CD4-positive, alpha-beta T cell treated with Interleukin-17A for 1 hour (primary cell): Measurements from ENCODE around the gene KCNJ11.

ENCODE experiments used
- DNase-seq: peaks from one replicate; pipeline ENCODE4 v3.0.0-alpha.2; 2020

Gene KCNJ11

GRCh38 chr11:17408026-17408425, 19.6 kb upstream of the KCNJ11 start:
- DNase-seq: no peak

GRCh38 chr11:17407575-17407974, 19.1 kb upstream of the KCNJ11 start:
- no peak for DNase-seq

GRCh38 chr11:17406818-17407149, 18.3 kb upstream of the KCNJ11 start:
- no peak for DNase-seq

GRCh38 chr11:17406082-17406817, 17.8 kb upstream of the KCNJ11 start:
- DNase-seq: no peak

- no peak for DNase-seq
These were observed 17.0 kb upstream of the KCNJ11 start for GRCh38 chr11:17405232-17406005.

- no peak for DNase-seq
These were observed 15.7 kb upstream of the KCNJ11 start for GRCh38 chr11:17403980-17404759.

GRCh38 chr11:17402486-17402885, 14.0 kb upstream of the KCNJ11 start:
- DNase-seq: no peak

- no peak for DNase-seq
These were observed 13.4 kb upstream of the KCNJ11 start for GRCh38 chr11:17401841-17402240.

- no peak for DNase-seq
These were observed 12.9 kb upstream of the KCNJ11 start for GRCh38 chr11:17401316-17401715.

GRCh38 chr11:17400048-17400775, 11.8 kb upstream of the KCNJ11 start:
- no peak for DNase-seq

- DNase-seq: no peak
These were observed 10.8 kb upstream of the KCNJ11 start for GRCh38 chr11:17399236-17399635.

- no peak for DNase-seq
These were observed 9.0 kb upstream of the KCNJ11 start for GRCh38 chr11:17397311-17398002.

- DNase-seq: no peak
These were observed 8.3 kb upstream of the KCNJ11 start for GRCh38 chr11:17396598-17397310.

- DNase-seq: no peak
These were observed 7.5 kb upstream of the KCNJ11 start for GRCh38 chr11:17395978-17396377.

- DNase-seq: no peak
These were observed 7.1 kb upstream of the KCNJ11 start for GRCh38 chr11:17395554-17395961.

- DNase-seq: no peak
These were observed 6.4 kb upstream of the KCNJ11 start for GRCh38 chr11:17394743-17395390.

- DNase-seq: no peak
These were observed 5.0 kb upstream of the KCNJ11 start for GRCh38 chr11:17393472-17393871.

- no peak for DNase-seq
These were observed 4.4 kb upstream of the KCNJ11 start for GRCh38 chr11:17392872-17393271.

GRCh38 chr11:17391493-17392355, 3.3 kb upstream of the KCNJ11 start:
- no peak for DNase-seq
